Hematopoietic multipotent progenitor cell (in vitro differentiated cells): ENCODE measurements around the gene IRF2BP2. TPM values are rescaled to one million over a fixed set of nuclear protein-coding genes. Genes with fewer than 3 reads are reported as not detected.
A peak's percentile ranks its signal among the peaks of the same experiment; 100 is the strongest.

Source experiments
- DNase-seq, 3 donors: peaks; one replicate each; pipeline ENCODE4 v3.0.0-alpha.2; 2011 to 2015; ENCODE audit warnings: low read depth in 2 of 3, low spot score in 2 of 3
- total RNA-seq: library from RNA; depleted of rRNA; stranded (reverse); fragments of >200 nt; gene quantifications from one replicate; pipeline ENCODE4 v1.2.3, GENCODE V29; 2012

The IRF2BP2 gene
- total RNA-seq, 1 donor = 365 TPM

- no peak for DNase-seq
These were observed 24.5 kb downstream of the IRF2BP2 start for GRCh38 chr1:234585330-234586055.

DNA sequence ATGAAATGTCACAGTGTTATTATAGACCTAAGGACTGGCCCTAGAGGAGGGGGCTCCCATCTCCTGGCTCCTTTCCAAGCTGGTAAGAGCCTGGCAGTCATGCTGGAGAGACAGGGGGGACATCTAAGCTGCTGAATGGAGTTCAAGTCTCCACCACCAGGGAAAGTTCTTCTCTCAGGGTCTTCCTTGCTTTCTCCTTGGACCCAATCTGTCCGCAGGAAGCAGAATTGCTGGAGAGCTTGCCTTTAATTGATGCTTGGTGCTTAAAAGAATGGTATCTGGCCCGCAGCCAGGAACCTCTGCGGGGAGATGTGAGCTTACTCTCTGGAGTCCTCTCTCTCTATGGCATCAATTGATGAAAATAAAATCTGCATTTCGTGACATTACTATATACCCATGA, 25.1 kb downstream of the IRF2BP2 start:
- no peak for DNase-seq

DNA sequence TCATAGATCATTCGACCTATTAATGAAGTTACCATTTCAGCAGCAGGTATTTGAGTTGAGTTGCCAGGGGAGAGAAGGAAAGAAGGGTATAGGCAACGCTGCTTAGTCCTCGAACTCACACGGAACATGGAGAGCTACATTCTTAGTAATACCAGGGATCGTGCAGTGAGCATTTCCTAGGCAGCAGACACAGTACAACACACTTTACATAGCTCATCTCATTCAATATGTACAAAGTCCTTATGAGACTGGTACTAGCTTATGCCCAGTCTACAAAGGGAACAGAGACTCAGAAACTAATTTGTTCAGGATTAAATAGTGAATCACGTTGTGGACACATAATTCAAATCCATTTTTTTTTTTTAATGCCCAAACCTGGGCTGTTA, 25.6 kb downstream of the IRF2BP2 start:
- DNase-seq = no peak

GRCh38 chr1:234583755-234584419, 26.1 kb downstream of the IRF2BP2 start:
- no peak for DNase-seq

DNA sequence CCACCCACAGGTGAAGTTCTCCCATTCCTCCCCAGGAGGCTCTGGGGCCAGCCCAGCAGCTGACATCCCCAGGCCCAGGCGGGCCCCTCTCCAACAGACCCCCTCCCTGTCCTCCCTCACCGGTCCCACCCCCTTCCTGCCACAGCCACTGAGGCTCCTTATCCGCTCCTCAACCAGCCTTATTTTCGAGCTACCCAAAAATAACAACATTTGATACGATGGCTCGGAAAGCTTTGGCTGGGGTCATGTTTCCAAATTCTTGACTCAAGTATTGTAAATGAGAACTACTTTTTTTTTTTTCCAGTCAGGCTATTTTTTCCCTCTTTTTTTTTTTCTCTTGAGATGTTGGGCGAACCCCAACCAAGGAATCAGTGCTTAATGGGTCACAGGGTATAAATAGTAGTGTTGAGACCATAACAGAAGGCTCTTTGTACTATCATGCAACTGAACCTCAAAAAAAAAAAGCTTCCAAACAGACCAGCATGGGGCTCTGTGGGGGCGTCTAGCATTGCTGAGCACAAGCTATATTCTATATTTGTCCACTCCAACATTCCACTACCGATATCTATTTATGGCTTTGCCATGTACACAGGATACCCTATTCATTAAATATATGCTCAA, 27.2 kb downstream of the IRF2BP2 start:
- DNase-seq = no peak

DNA sequence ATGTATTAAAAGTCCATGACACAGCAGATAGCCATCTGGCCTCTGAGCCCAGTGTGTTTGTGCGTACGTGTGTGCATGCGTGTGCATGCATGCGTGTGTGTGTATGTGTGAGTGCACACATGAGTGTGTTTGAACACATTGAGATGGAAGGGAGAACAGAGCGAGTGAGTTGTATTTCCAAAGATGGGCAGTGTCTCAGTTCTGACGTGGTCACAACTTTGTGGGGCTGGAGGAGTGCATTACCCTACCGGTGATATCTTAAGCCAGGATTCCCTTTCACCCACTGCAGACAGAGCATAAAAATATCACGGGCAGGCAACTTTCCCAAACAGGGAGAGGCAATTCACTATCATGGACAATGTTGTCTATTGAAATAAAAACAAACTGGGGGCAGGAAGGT, 27.8 kb downstream of the IRF2BP2 start:
- DNase-seq = no peak

GRCh38 chr1:234581063-234581714, 28.8 kb downstream of the IRF2BP2 start:
- no peak for DNase-seq

DNA sequence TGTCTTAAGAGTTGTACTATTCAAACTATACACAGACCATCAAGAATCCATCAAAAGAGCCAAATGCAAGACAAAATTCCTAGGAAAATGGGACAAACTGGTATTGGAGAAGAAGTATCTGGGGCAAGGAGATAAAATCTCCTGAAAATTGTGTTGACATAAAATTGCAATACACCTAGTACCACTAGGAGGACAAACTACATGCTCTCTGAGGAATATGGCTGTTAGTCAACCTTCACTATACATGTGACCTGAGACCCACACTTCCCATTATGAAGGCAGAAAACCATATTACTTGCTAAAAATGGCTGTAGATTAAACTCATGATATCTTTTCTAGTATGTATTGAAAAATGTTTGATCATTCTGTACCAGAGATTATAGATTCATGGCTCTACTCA, 30.0 kb downstream of the IRF2BP2 start:
- DNase-seq = peak in 2 of 3 donors; percentile 39 to 50

DNA sequence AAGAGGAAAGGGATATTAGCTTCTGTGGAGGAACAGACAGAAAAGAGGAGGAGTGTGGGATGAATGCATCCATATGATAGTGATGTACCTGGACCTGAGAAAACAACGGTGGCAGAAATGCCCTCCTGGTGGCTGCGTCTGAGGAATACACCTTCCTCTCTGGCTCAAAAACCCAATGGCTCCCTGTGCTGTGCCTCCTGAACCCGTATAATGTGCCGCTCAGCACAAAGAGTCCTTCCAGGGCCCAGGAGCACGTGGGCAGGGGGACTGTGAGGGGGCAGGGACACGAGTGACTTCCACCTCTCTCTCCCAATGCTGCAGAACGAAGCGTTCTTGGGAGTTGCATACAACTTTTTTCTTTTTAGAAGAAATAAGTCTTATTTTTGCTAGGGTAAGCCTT, 31.2 kb downstream of the IRF2BP2 start:
- no peak for DNase-seq

- no peak for DNase-seq
These were observed 31.9 kb downstream of the IRF2BP2 start for GRCh38 chr1:234578087-234578486.

DNA sequence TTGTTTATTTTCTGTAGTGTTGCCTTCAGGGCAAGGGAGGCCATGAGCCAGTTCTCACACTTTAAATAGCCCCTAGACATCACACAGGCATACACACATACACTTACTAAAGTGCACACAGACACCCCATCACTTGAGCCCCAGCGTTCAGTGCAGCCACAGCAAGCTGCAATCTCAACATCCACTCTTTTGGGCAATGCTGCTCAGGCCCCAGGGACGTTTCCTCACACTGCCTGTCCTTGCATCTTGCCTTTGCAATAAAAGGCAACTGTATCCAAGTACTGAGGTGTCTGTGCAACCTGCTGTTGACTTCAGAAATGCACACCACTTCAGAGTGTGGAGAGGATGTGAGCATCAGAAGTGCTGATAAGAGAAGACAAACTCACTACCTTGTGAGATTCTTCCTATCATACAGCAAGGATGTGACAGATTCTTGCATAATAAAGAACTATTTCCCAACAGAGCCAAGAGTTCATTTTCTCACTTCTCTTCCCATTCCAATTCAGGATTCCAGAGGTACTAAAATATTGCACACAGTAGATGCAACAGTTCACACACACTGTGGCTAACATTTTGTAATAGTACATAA, 36.2 kb downstream of the IRF2BP2 start:
- DNase-seq = no peak

GRCh38 chr1:234572966-234573365, 37.0 kb downstream of the IRF2BP2 start:
- DNase-seq = no peak

DNA sequence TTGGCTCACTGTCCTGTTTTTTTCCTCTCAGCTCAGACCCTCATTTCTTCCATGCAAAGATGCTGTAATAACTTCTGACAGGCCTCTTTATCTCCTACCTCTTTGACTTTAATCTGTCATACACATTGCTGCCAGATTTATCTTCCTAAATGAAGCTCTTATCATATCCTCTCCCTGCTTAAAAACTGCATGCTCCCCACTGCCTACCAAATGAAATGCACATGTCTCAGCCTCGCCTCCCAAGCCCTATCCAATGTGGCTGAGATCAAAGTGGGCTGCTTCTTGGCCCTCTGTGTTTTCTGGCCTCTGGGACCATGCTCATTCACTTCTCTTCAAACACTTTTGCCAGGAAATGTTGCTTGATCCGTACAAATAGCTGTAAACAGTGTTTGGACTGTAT, 38.3 kb downstream of the IRF2BP2 start:
- no peak for DNase-seq

DNA sequence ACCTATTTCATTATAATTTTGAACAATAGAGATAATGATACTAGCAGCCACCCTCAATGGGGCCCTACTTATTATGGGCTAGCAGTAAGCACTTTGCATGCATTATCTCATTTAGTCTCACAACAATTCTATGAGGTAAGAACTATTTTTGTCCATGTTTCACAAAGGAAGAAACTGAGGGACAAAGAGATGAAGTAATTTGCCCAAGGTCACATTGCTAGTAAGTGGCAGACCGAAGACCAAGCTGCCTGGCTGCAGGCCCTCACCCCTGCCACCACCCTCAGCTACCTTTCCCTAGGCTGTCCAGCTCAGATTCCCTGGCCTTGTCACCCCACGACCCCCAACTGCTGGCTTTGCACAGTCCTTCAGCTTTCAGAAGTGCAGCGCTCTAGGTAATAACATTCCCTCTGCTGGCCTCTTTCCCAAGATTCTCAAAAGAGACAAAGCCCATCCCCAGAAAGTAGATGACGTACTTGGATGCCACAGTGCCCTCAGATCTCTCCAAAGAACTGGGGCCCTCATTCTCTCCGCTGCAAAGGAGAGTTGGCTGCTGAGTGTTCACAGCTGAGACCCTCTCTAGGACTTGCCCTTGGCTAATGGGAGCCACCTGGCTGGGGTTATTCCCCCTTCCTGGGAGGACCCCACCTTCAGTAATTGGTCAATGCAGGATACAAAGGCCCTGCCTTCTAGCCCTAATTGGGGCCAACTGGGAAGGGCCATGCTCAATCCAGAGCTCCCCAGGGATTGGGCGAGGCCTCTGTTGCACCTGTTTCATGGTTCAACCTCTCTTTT, 39.5 kb downstream of the IRF2BP2 start:
- DNase-seq = no peak

DNA sequence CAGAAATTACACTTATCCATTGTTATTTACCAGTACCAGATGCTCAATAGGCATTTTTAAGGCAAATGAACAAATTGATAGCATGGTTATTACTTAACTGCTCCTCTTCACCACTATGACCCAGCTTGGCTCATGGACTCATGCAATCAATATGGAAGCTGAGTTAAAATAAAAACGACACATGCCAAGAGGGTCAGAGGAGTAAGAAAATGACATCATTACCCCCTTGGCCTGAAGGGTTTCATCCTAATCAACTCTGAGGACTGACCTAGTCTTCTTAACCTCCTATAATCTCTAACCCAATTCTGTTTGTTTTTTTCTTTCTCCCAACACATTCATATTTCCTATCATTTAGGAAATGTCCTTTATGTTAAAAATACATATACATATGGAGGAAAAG, 41.6 kb downstream of the IRF2BP2 start:
- DNase-seq = no peak

GRCh38 chr1:234565132-234565531, 44.8 kb downstream of the IRF2BP2 start:
- DNase-seq = no peak

DNA sequence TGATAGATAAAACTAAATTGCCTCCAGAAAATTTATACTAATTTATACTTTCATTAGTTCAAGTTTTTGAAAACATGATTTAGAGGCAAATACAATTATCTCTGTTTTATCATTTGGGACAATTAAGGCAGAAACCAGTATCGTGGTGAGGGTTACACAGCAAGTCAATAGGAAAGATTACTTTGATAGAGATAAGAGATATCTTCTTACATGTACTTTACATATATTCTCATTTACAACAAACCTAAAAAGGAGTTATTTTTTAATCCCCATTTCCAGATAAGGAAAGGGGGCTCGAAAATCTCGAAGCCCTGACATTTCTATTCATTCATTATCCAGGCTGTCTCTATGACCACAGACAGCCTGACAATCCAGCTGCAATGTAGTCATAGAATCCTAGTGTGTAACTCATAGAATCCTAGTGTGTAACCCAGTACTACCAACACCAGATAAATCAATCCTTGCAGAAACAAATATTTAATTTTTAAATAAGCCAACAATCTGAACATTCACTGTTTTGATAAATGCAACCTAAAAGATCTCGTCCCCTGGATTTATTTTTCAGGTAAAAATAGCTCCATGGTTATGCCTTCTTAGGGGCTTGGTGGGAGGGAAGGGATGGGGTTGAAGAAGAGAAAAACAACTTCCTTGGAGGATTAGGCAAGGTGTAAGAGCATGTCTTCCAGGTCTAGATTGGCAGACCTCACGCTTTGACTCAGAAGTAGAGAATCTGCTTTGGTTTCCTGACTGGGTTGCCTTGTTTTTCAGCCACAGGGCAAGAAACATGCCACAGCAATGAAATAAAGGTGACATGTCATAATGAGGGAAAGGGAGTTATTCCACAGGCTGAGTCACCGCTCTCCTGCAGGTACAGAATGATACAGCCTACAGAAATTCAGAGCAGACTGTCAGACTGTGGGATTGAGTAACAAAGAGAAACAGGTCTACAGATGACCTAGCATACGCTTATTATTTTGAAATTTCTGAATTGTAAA, 45.6 kb downstream of the IRF2BP2 start:
- no peak for DNase-seq

DNA sequence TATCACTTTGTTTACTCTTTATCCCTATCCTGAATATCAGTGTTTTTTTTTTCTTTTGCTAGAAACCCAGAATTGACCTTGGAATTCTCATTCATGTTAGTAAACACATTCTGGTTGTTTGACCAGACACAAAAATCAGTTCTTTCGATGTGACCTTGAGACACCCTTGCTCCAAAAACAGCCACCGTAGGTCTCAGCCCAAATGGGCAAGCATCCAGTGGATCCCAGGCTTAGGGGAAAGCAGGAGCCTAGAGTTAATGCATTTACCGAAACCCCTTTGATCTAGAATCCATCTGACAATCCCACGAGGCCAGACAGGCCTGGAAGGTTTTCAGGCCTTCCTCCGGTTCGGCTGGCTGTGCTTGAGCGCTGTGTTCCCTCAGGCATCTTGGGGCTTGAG, 47.6 kb downstream of the IRF2BP2 start:
- DNase-seq = no peak

DNA sequence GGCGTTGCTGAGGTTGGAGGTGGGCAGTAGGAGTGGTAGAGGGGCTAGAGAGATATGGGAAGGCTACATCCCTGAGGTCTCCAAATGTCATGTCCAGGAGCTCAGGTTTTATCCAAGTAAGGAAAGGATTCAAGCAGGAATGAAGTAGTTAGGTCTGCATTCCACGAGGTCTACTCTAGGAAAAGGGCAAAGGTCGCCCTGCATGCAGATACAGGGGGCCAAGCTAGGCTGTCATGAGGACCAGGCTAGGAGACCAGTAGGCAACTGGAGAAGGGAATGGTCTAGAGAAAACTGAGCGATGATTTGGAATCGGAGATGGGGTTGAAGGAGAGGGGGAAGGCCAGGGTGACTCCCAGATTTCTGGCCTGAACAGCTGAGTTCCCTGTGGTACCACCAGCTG, 48.7 kb downstream of the IRF2BP2 start:
- DNase-seq = no peak
